Measurements from ENCODE around the gene CDC42EP4.
"Not testable (repeated sequence)": the region's sequence is repeated elsewhere in the genome, so short reads cannot be mapped to it uniquely, and the experiment has no call there.

CDC42EP4 gene

DNA sequence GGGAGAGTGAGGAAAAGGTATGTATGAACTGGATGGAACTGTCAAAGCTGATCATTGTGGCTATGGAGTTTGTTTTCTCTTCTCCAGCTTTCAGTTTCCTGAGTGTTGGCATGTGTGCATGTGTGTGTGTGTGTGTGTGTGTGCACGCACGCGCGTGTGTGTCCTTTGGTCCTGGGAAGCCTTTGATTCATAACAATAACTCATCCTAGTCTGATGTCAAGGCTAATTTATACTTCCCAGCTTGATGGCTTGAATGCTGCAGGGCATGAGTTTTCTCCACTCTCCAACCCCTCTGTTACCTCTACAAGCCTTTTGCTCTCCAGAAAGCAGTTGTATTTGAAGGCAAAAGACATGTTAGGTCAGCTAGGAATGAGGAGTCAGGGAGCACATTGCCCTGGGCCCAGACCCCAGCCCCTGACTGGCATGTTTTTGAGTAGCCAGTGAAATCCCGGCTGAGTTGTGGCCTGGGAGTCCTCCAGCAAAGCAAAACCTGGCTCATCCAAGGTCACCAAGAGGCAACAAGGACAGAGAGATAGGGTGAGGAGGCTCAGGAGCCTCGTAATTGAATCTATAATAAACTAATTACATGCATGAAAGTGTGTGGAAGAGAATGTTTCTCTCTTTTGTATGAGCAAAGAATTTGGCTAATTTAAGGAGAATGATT, 8.9 kb upstream of the CDC42EP4 start:
- DNase-seq (ENCODE audit: low spot score), result no peak

DNA sequence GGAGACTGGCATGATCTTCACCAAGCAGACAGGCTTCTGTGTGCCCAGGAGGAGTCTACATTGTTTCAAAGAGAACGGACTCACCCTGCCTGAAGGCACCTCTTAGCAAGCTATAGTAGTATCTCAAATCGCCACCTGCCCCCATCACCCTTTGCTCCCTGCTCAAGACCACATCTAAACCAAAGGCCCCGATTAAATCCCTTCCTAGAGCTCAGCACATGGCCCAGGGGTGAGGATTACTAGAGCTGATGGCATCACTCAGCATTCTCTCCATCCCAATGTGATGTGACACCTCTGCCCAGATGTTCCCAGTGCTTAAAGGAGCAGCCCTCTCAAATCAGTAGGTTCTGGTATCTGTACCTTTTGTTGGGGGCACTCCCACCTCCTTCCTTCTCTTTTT, 8.0 kb upstream of the CDC42EP4 start:
- no peak for DNase-seq (ENCODE audit: low spot score)

DNA sequence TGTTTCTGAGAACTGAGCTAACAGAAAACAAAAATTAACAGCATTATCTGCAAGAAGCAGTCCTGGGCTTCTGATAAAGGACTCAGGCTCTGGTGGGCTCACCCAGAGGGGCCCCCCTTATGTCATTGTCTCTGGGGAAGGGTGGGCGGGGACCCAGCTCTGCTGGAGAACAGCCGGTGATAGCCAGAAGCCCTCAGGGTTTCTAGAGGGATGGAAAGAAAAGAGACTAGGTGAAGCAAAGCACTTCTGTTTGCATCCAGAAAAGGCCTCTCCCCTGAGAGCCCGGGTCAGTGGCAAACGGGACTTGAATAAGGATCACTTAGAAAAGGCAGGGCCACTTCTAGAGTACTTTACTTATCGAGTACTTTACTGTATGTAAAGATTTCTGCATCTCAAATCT, 7.0 kb upstream of the CDC42EP4 start:
- no peak for DNase-seq (ENCODE audit: low spot score)

DNA sequence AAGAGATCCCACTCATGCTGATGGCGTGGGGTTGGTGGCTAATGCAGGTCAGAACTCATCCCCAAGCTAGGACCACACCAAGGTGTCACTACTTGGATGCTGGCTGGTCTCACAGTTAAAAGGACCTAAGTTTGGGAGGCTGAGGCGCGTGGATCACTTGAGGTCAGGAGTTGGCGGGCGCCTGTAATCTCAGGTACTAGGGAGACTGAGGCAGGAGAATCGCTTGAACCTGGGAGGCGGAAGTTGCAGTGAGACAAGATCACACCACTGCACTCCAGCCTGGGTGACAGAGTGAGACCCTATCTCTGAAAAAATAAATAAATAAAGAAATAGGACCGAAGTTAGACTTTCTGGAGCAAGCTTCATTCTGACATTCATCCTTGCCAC, 6.6 kb upstream of the CDC42EP4 start:
- DNase-seq (ENCODE audit: low spot score), result no peak

DNA sequence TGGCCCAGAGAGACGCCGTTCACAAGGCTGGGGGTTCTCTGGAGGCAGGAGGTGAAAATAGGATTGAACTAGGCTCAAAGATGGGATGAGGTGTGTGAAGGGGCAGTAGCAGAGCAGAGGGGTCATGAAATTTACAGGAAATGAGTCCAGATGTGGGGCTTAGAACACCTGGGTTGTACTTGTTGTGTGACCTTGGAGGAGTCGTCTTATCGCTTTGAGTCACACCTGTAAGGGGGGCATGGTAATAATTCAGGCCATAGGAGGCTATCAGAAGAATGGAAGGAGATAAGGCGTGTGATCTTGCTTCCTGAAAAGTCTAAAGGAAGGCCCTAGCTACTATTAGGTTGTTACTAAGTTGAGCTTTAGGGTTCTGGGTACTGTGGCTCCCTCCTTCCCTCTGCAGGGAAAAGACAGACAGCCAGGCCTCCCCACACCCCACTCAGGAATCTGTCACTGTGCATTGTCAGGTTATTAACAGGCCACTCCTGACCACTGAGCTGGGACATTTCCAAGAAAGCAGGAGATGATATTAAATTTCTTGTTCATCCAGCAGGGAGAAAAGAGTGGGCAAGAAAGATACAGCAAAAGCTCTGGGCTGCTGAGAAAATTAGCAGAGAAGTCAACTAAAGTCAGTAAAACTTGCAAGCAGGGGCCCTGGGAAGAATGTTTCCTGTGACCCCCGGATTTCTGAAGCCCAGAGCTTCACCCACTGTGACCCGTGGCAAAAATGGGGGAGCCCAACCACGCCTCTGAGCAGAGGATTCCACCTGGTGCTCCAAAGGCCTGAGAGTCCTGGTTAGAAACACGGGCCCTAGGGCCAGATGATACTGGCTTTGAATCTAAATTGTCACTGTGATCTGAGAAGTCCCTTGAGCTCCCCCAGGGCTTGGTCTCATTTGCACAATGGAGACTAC, 6.0 kb upstream of the CDC42EP4 start:
- DNase-seq (ENCODE audit: low spot score), result no peak

DNA sequence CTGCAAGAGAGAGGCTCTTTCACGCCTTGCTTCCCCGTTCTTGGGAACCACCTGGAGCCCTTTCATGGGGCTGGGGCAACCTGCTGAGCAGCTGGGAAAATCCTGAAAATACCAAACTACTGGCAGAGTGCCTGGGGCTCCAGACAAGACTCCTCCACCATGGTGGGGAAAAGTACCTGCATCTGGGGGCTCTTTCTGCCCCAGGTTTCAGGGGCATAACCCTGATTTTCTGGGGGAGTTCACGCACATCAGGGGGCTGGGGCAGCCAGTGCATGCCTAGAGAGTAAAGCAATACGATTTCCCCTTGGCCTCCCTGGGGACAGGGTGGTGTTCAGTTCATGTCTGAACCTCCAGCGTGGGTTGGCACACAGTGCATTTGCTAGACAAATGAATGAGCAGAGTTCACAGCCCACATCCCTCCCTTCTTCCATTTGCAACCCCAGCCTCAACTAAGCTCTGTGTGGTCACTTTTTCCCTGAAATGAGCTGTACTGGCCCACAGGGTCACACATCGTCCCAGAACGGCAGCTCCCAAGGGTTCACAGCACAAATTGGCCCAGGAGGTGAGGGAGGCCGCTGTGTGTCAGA, 5.2 kb upstream of the CDC42EP4 start:
- no peak for DNase-seq (ENCODE audit: low spot score)

DNA sequence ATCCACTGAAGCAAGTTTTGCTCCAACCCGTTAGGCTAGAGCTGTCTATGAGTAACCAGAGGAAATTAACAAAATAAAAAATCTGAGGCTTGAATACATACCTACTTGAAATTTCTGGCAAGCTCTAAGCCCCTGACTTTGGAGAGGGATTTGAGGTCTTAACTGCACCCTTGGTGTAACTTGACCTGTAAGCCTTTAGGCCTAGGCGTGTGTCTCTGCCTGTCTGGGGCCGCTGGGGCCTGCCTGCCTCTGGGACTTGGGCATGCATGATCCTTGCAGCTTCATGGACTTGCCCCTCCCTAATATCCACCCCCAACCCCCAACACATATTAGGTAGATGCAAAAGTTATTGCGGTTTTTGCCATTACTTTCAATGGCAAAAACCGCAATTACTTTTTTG, 3.7 kb upstream of the CDC42EP4 start:
- no peak for DNase-seq (ENCODE audit: low spot score)

DNA sequence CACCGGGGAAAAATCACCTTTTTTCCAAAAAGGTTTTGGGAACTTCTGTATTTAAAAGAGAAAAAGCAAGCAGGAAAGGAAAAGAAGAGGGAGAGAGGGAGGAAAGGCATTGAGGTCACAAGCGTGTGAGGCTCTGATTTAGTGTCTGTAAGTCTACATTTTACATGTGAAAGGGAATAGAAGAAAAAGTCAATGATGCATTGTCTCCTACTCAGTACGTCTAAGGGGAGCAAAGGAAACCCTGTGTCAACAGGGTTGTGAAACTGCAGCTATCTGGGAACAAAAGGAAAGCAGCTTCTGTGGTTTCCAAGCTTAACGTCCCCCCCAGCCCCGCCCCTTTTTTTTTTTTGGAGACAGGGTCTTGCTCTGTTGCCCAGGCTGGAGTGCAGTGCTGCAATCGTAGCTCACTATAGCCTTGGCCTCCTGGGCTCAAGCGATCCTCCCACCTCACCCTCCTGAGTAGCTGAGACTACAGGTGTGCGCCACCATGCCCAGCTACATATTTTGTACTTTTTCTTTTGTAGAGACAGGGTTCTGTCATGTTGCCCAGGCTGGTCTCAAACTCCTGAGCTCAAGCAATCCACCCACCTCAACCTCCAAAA, 1.8 kb upstream of the CDC42EP4 start:
- DNase-seq (ENCODE audit: low spot score), result no peak

DNA sequence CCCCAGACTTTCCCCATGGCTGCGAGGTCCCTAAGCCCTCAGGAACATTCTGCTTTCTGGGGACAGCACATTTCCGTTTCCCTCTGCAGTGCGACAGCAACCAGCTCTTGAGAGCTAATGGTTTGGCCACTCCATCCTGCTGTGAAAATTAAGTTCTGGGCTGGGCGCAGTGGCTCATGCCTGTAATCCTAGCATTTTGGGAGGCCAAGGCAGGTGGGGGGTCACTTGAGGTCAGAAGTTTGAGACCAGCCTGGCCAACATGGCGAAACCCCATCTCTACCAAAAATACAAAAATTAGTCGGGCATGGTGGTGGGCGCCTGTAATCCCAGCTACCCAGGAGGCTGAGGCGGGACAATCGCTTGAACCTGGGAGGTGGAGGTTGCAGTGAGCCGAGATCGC, 1.1 kb upstream of the CDC42EP4 start:
- not testable (repeated sequence) for DNase-seq (ENCODE audit: low spot score)

DNA sequence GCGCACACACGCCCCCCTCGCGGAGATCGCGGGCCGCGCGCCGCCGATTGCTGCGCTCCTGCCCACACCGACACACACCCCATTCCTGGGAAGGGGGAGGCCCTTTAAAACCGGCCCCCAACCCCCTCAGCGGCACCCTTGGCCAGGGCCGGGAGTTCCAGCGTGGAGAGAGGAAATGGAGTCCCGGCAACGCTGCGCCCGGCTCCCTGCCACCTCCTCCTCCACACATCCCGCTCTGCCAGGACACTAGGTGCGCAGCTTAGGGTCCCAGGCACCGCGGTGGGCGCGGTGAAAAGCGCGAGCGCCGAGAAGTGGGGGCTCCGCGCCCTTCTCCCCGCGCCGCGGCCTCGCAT, 397 bp downstream of the CDC42EP4 start:
- no peak for DNase-seq (ENCODE audit: low spot score)

DNA sequence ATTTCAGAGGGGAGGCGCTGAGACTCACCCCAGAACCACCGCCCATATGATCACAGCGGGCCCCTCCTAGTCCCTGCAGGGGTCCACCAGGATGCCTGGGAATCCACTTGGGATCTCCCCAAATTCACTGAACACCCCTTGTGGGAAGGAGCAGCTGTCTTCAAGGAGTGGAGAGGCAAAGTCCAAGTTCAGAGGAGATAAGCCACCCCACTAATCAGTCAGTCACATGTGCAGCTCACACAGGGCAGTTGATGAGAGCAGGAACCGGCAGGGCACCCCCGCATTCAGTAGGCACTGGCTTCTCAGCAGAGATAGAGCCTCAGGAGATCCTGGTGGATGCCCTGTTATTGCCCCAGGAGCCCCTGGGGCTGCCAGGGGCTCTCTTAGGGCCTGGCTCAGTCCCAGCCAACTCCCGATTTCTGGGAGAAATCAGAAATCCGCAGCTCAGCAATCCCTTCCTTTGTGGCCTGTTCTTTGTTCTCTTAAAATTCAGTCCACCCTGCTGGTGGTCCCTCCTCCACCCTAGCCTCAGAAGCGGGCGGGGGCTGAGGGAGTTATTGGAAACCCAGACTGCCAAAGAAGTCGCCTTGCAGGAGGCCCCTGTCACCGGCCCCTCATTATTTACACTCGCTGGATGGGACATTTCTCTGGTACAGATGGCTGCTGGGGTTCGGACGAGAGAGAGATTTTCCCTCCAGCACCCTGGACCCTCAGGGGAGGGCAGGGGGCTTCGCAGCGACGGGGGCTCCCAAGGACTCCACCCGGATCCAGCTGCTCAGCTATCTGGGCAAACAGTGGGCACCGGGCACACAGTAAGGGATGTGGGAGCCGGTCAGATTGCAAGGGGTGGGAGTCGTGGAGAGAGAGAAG, 1.8 kb downstream of the CDC42EP4 start:
- DNase-seq (ENCODE audit: low spot score), result no peak

DNA sequence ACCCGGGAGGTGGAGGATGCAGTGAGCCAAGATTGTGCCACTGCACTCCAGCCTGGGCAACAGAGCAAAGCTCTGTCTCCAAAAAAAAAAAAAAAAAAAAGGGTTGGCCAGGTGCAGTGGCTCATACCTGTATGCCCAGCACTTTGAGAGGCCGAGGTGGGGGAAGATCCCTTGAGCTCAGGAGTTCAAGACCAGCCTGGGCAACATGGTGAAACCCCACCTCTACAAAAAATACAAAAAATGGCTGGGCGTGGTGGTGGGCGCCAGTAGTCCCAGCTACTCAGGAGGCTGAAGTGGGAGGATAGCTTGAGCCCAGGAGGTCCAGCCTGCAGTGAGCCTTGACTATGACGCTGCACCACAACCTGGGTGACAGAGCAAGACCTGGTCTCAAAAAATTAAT, 2.8 kb downstream of the CDC42EP4 start:
- not testable (repeated sequence) for DNase-seq (ENCODE audit: low spot score)

DNA sequence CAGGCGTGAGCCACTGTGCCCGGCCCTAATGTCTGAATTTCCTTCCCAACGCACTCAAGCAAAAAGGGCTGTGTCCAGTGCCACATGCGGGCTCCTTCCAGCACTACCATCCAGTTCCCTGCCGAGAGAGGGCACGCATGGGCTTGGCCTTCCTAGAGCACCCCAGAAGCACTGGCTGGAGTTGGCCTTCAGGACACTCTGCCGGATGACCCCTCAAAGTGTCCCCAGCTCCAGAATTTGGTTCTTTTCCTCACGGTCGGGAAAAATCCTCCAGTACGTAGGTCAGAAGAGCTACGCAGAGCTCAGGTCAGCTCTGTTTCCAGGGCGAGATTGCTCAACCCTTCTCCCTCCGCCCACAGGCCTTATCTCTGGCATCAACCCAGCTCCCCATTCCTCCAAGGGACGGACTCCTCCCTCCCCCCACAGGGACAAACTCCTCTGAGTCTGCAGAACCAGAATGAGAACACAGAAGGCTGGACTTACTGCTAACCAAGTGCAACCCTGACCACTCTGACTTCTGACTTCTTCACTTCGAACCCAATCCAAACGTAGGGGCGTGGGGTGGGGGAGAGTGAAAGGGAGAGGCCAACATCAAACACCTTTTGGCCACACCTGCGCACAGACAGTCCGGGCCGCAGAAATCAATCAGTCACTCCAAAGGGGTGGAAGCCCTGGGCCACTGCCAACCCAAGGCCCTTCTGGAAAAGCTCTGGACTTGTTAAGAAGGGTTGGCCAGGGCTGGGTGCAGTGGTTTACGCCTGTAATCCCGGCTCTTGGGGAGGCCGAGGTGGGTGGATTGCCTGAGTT, 3.6 kb downstream of the CDC42EP4 start:
- DNase-seq (ENCODE audit: low spot score), result no peak

DNA sequence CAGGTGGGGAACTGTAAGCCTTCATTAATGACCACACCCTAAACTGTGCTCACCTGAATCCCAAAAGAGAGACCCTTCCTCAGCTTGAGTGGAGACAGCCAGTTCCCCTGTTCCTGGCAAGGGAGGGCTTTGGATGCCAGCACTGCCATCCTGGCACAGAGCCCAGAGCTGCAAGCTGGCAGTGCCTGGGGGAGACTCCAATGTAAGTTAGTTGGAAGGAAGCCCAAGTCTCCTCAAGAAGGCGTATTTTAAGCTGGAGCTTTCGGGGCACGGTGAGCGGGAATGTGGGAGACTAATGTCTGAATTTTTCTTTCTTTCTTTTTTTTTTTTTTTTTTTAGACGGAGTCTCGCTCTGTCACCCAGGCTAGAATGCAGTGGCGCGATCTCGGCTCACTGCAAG, 4.7 kb downstream of the CDC42EP4 start:
- DNase-seq (ENCODE audit: low spot score), result peak; percentile 66

DNA sequence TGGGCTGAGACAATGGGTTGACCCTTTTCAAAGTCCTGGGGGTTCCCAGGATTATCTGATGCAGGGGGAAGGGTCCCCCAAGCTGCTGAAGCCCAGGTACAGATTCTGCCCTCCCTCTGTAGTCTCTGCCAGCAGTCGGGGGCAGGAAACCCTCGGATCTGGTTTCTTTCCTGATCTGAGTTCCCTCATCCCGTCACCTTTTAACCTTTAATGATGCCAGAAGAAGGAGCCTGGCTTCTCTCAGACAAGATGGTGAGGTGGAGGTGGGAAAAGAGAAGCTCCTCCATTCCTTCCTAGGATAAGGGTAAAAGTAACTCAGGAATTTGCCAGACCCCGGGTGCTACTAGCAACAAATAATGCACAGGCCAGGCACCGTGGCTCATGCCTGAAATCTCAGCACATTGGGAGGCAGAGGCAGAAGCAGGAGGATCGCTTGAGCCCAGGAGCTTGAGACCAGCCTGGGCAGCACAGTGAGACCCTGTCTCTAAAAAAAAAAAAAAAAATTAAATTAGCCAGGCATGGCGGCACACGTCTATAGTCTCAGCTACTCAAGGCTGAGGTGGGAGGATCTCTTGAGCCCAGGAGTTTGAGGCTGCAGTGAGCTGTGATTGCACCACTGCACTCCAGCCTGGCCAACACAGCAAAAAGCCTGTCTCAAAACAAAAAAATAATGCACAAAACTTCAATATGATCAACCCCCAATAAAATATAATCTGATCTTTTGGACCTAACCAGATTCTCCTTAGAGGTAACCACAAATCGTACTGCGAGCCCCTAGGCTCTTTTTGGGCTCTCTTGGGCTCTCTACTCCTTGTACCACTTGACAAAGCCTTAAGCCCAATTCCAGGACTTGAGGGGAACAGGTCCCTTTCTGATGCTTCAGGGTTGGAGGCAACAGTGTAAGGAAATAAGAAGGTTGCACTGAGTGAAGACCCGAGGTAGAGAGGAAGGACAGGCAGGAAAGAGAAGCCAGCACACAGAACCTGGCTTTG, 5.7 kb downstream of the CDC42EP4 start:
- no peak for DNase-seq (ENCODE audit: low spot score)

DNA sequence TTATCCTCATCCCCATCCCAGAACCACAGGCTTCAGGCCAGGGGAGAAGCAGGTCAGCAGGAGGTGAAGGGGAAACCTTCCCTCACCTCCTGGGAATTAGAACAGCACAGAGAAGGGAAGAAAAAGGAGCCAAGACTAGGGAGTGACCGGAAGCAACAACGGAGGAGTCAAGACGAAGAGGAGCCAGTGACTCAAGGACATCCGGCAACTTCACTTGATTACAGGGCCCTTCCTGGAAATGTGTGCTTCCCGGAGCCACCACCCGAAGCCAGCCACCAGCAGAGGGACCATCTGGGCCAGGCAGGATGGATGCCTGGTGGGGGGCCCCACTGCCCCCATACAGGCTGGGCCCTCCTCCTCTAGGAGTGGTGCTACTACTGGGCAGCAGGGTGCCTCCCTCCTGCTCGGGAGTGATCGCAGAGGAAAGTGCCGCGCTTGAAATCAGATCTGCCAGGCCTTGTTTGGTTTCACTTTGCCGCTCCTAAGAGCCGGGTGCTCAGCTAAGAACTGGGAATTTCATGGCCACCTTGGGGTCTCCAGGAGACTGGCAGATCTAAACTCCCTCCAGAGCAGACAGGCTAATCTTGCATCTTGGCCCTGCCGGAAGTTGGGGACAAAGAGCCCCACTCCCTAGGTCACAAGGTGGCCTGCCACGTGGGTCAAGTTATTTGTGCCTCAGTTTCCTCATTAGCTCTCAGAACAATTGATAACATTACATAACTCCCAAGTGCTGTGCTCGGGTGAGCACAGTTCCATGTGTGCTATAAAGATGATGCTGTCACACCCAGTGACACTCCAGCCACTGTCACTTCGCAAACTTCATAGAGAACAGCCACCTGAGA, 6.6 kb downstream of the CDC42EP4 start:
- peak; percentile 60 for DNase-seq (ENCODE audit: low spot score)

DNA sequence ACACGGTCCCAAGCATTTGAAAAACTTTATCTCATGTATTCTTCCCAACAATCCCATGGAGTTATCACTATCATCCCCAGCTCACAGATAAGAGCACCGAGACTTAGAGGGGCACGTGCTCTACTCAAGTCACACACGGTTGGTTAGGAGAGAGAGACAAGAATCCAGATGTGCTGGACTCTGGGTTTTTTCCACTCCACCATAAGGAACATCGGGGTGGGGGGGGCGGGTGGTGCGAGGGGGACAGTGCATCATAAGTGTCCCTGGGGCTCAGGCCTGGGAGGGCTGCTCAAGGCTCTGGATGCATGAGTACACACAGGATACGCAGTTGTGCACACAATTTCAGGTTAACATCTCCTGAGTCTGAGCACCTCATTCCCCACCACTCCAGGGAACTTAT, 7.4 kb downstream of the CDC42EP4 start:
- no peak for DNase-seq (ENCODE audit: low spot score)

DNA sequence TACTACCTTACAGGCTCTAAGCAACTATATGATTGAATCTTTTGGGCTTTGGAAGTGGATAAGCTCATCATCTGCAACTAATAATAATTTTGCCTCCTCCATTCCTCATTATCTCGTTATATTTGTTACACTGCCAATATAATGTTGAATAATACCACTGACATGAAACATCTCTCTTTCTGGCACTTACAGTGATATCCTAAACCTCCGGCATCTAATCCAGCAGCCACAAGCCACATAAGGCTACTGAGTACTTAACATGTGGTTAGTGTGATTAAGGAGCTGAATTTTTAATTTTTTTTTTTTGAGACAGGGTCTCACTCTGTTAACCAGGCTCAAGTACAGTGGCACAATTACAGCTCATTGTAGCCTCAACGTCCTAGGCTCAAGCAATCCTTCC, 9.6 kb downstream of the CDC42EP4 start:
- no peak for DNase-seq (ENCODE audit: low spot score)

DNA sequence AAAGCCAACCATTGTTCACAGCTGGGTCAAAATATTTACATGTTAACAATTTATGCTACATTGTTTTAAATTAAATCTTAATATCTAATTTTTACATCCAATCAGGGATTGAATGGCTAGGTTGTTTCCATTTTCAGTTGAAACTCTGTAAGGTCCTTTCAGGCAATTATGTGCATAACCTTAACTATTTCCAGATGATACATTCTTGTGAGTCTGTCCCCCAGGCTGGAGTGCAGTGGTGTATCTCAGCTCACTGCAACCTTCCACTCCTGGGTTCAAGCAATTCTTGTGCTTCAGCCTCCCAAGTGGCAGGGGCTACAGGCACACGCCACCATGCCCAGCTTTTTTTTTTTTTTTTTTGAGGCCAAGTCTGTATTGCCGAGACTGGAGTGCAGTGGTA, 10.4 kb downstream of the CDC42EP4 start:
- no peak for DNase-seq (ENCODE audit: low spot score)
